Measurements from ENCODE around the gene PREP.

DNA sequence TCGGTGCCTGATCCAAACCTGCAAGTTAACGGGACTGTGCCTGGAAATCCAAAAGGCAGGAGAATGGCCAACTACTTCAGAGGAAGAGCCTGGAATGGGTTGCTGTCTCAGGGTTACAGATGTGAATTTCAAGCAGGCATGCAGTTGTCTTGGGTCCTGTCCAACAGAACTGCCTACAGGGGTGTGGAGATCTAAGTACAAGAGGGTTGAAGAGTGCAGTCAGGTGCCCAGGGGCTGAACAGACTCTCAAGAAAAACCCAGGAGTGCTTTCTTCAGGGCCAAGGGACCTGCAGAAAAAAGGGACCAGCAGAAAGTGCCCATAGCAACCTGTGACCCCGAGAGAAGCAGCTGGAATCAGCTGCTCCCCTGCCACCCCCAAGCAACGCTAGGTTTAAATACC is 71.0 kb downstream of the PREP start:
- TF ChIP-seq CTCF (IDR thresholded peaks at IDR 0.05) (no peak), EP300 (IDR thresholded peaks at IDR 0.05; ENCODE audit: low read depth) (no peak)
